Measurements from ENCODE around the gene BRCC3.

The BRCC3 gene

DNA sequence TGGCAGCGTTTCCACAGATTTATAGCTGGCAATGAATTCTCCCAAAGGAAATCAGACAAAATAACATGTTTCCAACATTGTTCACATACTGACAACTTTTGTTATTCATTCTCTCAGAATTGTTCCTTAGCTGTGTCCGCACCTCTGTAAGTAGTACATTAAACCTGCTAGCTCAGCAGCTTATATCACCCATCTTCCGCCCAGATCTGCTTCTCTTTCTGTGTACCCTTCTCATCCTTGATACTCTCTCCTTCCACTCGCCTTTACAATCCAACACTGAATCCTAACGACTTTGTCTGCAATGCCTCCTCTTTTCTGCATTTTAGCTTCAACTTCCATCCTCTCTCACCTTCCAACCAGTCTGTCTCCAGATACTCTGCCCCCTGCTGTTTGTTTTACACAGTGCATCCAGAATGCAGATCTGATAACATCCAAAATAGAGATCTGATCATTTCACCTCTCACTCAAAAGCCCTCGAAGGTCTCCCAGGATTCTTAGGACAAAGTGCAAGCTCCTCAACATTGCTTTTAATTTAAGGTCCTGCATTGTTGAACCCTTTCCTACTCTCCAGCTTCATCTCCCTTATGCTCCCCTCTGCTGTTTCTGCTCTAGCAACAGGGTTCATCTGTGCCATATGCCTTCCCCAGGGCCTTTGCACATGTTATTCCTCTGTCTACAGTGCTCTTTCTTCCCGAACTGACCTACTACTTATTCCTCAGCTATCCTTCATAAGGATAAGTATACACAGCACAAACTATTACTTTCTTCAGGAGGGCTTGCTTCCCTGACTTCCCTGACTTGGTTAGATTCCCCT, 77.6 kb downstream of the BRCC3 start:
- peak; percentile 37 for DNase-seq

DNA sequence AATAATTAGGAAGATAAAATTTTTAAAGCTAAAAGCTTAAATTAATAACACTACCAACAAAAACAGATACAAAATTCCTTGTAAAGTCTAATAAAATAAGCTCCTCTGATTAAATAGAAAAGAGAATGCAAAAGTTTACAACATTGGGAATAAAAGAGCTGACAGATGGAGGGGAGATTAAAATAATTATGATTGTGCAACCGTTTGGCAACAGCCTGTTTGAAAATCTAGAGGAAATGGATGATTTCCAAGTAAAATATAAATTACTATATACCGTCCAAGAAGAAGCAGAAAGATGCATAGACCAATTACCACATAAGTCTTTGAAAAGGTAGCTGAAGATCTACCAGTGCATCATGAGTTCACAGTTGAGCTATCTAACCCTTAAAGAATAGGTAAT, 98.6 kb downstream of the BRCC3 start:
- DNase-seq, result no peak

Data from CD4-positive, alpha-beta T cell treated with Interleukin-12 subunit alpha and Interleukin-12 subunit beta, for 1 hour (primary cell).